ENCODE measurements around the gene AFAP1.

Gene AFAP1

DNA sequence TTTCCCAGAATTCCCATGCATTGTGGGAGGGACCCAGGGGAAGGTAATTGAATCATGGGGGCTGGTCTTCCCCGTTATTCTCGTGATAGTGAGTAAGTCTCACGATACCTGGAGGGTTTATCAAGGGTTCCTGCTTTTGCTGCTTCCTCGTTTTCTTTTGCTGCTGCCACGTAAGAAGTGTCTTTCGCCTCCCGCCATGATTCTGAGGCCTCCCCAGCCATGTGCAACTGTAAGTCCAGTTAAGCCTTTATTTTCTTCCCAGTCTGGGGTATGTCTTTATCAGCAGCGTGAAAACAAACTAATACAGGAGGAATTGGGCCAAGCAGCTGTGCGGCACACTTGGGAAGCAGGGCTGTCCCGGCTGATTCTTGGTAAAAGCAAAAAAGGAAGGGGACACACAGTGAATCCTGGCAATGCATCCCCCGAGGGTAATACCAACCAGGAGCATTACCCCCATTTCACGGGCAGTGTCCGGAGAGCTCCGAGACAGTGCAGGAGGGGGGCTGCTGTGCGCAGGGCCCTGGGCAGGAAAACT lies 185.7 kb downstream of the AFAP1 start:
- no peak for DNase-seq (ENCODE audit: low read depth)

GRCh38 chr4:7753271-7753670 lies 186.4 kb downstream of the AFAP1 start:
- DNase-seq (ENCODE audit: low read depth) = no peak

DNA sequence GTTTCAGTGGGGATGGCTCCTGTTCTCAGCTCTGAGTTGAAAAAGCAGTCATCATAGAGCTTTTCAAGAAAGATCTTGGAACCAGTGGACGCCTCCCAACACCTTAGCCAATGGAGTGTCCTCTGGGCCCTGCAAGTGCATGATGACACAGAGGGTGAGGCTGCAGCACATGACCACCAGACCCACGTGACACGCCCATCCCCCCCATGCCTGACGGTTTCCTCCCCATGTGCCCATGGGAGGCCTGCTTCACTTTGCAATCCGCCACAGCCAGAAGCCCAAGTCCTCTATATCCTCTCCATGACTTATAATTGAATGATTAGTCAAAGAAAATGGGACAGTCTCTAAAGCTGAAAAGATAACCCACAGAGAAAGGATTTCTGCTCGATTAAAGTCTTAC lies 187.0 kb downstream of the AFAP1 start:
- no peak for DNase-seq (ENCODE audit: low read depth)

- no peak for DNase-seq (ENCODE audit: low read depth)
Observed at GRCh38 chr4:7750972-7751371, 188.7 kb downstream of the AFAP1 start.

GRCh38 chr4:7750523-7750922 lies 189.1 kb downstream of the AFAP1 start:
- peak; percentile 8 for DNase-seq (ENCODE audit: low read depth)

GRCh38 chr4:7747566-7747965 lies 192.1 kb downstream of the AFAP1 start:
- no peak for DNase-seq (ENCODE audit: low read depth)

DNA sequence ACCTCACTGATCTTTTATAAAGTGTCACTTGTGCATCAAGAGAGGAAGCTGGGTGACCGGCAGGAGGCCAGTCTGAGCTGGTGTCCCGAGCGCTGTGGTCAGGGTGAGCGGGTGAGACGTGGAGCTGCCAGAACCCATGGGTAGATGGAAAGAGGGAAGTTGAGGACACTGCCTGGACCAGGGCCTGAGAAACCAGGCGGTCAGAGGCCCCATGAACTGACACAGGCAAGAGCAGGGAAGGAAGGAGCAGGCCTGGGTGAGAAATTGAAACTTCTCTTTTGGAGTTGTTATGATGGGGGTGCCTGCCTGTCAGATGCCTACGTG lies 192.6 kb downstream of the AFAP1 start:
- no peak for DNase-seq (ENCODE audit: low read depth)

GRCh38 chr4:7746351-7747061 lies 193.2 kb downstream of the AFAP1 start:
- DNase-seq (ENCODE audit: low read depth) = no peak

DNA sequence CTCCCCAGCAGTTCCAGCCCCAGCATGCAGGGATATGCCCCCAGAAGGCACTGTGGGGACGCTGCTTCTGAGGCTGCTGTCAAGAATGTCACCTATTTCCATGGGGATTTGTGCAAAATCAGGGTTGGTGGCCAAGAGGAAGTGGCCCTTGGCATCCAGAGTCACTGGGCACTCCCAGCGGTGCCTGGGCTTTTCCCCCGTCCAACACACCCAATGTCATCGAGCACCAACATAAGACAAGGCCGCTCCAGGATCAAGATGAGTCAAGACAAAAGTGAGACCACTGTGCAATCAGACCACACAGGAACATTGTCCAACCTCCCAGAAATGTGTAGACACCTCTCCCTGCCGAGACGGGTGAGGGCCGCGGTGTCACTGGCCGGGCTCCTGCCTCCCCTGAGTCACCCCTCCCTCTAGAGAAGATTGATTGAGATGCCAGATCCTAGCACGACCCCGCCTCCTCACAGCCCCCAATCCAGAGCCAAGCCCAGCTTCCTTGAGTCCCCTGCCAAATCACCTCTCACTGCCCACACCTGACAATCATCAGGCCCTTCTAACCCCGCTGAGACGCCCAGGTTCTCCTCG lies 194.3 kb downstream of the AFAP1 start:
- no peak for DNase-seq (ENCODE audit: low read depth)

DNA sequence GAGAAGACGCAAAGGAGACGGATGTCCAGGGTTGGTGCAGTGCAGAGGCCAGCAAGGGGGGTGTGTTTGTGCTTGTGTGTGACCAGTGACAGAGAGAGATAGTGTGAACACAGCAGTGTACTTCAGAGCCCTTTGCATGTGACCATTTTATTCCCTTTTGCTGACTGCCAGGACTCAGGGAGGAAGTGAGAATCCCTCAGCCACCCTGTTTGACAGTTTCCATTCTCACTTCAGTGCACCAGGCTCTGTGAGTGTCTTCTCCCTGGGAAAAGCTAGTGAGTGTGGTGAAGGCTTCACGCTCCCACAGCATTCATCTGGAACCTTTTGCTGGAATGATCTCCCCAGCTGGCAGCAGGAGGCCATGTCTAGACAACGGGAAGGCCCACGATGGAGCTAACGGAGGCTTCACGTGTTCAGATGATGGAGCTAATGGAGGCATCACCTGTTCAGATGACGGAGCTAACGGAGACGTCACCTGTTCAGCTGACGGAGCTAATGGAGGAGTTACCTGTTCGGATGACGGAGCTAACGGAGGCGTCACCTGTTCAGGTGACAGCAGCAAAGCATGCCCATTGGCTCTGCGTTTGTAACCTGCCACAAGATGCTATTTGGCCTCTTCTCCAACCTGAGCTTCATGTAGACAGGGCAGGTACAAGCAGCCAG lies 195.4 kb downstream of the AFAP1 start:
- DNase-seq (ENCODE audit: low read depth) = no peak

GRCh38 chr4:7742807-7743280 lies 196.8 kb downstream of the AFAP1 start:
- no peak for DNase-seq (ENCODE audit: low read depth)

- DNase-seq (ENCODE audit: low read depth) = no peak
Observed at GRCh38 chr4:7741946-7742806, 197.5 kb downstream of the AFAP1 start.

- DNase-seq (ENCODE audit: low read depth) = no peak
Observed at GRCh38 chr4:7740866-7741525, 198.7 kb downstream of the AFAP1 start.

- no peak for DNase-seq (ENCODE audit: low read depth)
Observed at GRCh38 chr4:7739918-7740865, 199.5 kb downstream of the AFAP1 start.

- DNase-seq (ENCODE audit: low read depth) = no peak
Observed at GRCh38 chr4:7739077-7739917, 200.4 kb downstream of the AFAP1 start.

GRCh38 chr4:7738458-7739076 lies 201.1 kb downstream of the AFAP1 start:
- DNase-seq (ENCODE audit: low read depth) = no peak

DNA sequence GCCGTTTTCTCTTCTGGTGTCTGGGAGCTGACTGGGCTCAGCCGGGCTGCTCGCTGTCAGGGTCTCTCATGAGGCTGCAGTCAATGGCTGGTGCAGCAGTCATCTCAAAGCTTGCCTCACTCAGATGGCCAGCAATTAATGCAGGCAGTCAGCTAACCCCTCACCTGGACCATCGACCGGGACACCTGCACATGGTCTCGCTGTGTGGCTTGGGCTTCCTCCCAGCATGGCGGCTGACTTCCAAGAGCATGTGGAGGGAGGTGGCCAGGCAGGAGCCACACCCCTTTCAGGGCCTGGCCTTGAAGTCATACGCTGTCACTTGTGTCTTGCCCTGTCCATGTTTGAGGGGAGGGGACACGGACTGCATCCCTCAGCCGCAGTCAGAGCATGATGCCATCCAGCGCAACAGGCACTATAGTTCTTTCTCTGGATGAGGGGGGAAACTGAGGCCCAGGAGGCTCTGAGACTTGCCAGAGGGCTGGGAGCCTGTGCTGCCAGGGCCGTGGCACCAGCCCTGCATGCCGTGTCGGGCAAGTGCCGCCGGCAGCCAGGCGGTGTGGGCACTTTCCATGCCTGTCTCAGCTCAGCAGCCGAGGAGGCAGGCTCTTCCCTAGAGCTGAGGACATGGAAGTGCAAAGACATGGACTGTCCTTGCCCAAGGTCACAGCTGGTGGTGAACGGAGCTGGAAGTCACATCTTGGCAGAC lies 201.8 kb downstream of the AFAP1 start:
- no peak for DNase-seq (ENCODE audit: low read depth)

DNA sequence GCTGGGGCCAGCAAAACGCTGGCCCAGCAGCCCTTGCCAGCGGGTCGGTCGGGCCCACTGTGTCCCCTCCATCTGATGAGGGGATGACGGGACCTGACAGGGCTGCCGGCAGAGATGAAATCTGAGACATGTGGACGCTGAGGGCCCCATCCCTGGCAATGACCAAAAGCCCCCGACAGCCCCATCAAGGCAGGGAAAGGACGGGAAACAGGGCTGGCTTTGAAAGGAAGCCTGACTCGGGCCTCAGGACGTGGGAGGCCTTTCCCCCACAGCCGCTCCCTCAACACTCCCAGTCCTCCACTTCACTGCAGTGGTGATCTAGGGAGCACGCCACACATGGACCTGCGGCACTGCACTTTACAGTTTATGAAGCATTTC lies 202.4 kb downstream of the AFAP1 start:
- no peak for DNase-seq (ENCODE audit: low read depth)

Data from stromal cell of bone marrow (primary cell).